Stimulated activated naive CD8-positive, alpha-beta T cell treated with anti-CD3 and anti-CD28 coated beads, Interleukin-15, Interleukin-2, amounts not matched to agents 100 U/mL and 50 U/mL, for 24 hours (primary cell): ENCODE measurements around the gene CACNG8.
"Not testable (repeated sequence)": the region's sequence is repeated elsewhere in the genome, so short reads cannot be mapped to it uniquely, and the experiment has no call there.

Experiments used
- ATAC-seq: fragments of 150-1000 bp; cut with Tn5 transposase; one replicate; pipeline ENCODE4 v1.10.0; 2021
- DNase-seq: peaks from one replicate; pipeline ENCODE4 v3.0.0; 2021

Gene CACNG8

DNA sequence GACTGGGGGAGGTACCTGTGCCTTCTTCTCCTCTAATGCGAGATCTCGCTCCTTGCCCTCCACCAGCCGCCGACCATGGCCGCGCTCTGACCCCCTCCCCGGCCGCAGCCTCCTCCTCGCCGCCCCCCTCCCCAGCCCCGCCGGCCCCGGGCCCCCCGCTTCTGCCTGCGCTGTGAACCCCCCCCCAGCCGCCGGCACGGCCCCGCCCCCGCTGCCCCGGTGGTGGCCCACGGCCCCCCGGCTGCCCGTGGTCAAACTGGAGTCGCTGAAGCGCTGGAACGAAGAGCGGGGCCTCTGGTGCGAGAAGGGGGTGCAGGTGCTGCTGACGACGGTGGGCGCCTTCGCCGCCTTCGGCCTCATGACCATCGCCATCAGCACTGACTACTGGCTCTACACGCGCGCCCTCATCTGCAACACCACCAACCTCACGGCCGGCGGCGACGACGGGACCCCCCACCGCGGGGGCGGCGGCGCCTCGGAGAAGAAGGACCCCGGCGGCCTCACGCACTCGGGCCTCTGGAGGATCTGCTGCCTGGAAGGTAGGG is at the start of gene CACNG8:
CACNG8 (plus strand) TSS at position 51 of the 545 bp plus-strand sequence.
- DNase-seq (no peak), ATAC-seq (no peak)

DNA sequence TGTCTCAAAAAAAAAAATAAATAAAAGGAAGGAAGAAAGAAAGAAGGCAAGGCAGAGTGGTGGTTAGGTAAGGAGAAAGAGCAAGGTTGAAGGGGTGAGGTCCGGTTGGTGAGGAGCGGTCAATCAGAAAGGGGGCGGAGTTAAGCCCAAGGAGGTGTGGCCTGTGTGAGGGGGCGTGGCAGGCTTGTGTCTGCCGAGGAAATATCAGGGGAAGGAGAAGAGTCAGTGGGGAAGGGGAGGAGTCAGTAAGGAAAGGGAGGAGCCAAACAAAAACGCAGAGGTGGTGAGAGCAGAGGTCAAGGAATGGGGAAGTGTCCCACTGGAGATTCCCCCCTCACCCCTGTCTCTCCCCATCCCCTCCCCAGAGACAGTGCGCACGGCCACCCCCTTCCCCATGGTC is 47.7 kb upstream of the CACNG8 start:
- ATAC-seq (no peak), DNase-seq (no peak)

DNA sequence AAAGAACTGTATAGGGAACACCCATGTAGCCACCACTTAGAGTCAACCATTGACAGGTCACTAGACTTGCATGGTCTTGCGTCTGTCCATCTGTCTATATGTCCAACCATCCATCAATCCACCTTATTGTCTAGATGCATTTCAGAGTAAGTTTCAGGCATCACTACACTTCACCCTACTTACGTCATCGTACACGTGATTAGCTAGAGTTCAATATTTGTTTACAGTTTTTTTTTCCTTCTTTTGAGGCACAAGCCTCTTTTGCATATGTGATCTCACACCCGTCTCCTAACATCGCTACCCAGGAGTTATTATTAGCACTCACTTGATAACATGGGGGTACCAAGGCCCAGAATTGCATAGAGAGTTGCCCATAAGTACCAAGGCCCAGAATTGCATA is 46.7 kb upstream of the CACNG8 start:
- ATAC-seq: no peak
- DNase-seq: no peak

DNA sequence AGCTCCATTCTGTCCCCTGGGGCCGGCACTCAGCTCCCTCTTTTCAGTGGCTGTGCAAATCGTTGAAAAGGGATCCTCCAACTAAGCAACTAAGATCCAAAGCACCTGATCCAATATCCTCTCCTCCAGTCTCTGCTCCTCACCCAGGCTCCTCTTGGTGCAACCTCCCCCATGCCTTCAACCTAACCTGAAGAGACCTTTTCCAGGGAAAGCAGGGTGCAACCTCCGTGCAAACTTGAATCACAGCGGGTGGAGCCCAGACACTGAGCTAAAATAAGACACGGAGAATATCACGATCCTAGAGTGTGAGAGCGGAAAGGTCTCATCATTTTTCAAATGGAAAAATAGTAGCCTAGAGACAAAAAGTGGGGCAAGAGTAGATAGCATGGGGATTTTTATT is 45.4 kb upstream of the CACNG8 start:
- ATAC-seq: no peak
- DNase-seq: no peak

DNA sequence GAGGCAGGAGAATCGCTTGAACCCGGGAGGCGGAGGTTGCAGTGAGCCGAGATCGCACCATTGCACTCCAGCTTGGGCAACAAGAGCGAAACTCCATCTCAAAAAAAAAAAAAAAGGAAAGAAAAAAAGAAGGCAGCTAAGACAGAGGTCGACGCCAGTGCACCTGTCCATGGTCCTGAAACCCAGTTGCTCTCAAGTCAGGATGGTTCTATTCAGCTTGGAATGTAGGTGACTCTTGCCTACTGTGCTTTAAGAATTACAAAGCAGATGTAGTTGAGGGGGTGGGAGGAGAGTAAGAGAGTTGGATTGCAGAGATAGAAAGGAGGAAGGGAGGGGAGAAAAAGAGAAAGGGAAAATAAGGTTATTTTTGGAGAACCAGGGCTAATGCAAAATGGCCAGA is 35.0 kb upstream of the CACNG8 start:
- DNase-seq (peak; percentile 39), ATAC-seq (no peak)

DNA sequence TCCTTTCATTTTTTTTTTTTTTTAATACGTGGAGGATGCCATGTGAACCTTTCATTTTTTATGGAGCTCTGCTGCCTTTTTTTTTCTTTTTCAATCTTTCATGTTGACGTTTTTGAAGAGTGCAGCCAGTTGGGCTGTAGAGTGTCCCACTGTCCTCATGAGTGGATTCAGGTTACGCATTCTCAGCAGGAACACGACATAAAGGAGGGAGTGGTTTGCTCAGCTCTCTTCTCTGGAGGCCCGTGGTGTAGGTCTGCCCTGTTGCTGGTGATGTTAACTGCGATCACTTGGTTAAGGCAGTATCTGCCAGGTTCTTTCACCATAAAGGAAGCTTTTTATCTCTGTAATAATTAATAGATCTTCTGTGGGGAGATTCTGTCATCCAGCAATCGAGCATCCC is 26.7 kb upstream of the CACNG8 start:
- ATAC-seq (no peak), DNase-seq (no peak)

DNA sequence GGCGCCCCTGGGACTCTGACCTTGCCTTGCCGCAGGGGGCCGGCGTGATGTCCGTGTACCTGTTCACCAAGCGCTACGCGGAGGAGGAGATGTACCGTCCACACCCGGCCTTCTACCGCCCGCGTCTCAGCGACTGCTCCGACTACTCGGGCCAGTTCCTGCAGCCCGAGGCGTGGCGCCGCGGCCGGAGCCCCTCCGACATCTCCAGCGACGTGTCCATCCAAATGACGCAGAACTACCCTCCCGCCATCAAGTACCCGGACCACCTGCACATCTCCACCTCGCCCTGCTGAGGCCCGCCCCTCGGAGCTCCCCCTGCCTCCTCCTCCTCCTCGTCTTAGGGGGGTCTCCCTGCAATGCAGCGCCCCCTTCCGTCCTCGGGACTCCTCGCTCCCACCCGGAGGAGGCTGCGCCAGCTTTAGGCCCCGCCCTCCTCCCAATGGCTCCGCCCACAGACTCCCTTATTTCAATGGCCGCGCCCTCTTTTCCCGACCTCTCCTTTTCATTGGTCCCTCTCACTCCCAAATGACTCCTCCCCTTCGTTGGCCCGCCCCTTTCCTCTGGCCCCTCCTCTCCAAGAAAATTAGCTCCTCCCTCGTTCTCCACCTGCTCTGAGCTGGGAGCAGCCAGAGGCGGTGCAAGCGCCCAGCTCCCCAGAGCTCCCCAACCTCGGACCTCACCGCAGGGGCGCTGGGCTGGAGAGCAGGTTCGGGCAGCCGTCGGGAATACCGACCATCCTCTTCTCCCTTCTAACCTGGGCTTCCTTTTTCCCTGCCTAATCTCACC is 20.5 kb upstream of the CACNG8 start:
- ATAC-seq: no peak
- peak; percentile 30 for DNase-seq

DNA sequence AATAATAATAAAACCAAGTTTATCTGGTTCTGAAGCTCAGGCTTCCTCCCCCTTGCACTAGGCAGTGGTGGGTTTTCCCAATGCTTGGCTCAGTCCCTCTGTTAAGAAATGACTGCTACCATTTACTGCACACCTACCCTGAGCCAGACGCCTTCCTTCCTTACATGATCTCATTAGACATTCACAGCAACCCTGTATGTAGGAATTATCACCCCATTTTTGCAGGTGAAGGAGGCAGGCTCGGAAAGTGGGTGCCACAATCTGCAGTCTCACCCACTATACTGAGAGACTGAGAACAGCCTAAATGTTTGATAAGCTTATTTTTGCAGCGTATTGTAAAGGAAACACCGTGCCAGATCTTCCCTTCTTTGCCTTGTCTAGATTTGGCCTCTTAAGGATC is 18.3 kb upstream of the CACNG8 start:
- no peak for ATAC-seq

DNA sequence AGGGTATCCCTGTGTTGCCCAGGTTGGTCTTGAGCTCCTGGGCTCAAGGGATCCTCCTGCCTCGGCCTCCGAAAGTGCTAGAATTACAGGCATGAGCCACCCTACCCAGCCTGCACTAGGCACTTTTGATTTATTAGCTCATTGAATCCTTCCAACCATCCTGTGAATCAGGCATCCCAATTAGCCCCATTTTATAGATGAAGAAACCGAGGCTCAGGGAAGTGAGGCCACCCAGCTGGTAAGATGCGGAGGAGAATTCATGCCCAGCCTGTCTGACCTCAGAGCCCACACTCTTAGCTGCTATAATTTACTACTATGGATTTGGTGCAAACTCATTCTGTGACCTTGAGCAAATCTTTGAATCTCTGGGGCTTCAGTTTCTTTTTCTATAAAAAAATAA is 17.8 kb upstream of the CACNG8 start:
- ATAC-seq (no peak), DNase-seq (no peak)

More for the DNA sequence above, 18.3 kb upstream of the CACNG8 start:
- DNase-seq: no peak

DNA sequence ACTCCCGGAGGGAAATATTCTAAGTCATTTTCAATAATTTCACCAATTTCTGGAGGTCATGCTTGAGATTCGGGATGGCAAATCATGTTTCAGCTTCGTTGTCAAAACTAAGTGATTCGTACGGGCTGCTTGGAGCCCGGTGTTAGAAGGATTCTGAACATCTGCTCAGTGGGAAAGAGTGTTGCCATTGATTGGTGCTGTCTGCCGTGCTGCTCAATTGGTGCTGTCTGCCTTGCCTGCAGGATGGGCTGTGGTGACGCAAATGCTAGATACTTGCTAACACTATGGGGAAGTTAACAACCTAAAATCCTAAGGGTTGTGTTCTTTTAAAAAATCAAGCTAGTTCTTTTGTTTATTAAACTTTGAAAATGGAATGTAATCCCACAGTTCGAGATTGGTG is 17.3 kb upstream of the CACNG8 start:
- ATAC-seq (no peak), DNase-seq (no peak)

DNA sequence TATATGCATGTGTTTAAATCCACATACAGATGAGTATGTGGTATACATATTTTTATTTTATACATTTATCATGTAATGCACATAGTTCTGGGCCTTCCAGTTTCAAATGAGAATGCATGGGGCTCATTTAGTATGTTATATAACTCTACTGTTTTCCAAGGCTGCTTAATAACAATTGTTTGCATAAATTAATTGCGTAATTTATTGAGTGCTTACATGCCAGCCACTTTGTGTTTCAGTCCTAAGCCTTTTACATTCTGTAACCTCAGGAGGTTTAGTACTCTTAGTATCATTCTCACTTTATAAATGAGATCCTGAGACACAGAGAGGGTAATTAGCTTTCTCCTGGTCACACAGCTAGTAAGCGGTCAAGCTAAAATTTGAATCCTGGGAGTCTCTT is 16.7 kb upstream of the CACNG8 start:
- DNase-seq (no peak), ATAC-seq (no peak)

DNA sequence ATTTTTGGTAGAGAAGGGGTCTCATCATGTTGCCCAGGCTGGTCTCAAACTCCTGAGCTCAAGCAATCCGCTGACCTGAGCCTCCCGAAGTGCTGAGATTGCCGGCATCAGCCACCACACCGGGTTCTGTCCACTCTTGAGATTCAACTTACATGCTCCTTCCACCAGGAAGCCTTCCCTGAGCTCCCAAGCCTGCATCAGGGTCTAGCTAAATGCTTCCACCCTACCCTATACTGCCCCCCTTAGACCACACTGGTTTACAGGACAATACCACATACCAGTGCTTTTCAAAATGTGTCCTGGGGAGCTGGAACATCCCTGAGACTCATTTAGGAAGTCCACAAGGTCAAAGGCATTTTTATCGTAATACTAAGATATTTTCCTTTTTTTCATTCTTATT is 15.1 kb upstream of the CACNG8 start:
- ATAC-seq (no peak), DNase-seq (no peak)

DNA sequence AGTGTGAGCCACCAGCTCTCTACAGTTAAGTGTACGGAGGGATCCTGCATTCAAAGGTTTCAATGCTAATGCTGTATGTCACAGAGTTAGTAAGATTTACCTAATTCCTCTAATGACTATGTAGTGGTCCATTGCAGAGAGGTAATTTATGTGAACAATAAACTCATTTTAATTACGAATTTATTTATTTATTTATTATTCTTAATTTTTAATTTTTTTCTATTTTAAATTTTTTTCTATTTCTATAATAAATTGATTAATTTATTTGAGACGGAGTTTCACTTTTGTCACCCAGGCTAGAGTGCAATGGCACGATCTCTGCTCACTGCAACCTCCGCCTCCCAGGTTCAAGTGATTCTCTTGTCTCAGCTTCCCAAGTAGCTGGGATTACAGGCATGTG is 14.1 kb upstream of the CACNG8 start:
- ATAC-seq, DNase-seq: not testable (repeated sequence)

DNA sequence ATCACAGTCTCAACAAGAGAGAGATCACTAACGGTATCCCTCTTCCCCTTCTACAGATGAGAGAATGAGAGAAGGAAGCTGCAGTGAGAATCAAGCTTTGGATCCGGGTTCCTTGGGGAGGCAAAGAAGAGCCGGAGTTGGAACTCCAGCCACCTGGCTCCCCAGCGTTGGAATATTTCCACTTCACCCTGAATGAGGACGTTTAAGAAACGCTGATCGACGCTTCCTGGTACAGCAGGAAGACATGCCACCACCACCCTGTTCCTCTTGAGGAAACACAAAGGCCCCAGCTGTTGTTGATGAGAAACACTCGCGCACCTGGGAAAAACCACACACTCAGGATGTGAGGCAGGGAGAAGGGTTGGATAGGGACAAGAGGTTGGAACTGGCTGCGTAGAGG is 11.3 kb upstream of the CACNG8 start:
- DNase-seq (no peak), ATAC-seq (no peak)

DNA sequence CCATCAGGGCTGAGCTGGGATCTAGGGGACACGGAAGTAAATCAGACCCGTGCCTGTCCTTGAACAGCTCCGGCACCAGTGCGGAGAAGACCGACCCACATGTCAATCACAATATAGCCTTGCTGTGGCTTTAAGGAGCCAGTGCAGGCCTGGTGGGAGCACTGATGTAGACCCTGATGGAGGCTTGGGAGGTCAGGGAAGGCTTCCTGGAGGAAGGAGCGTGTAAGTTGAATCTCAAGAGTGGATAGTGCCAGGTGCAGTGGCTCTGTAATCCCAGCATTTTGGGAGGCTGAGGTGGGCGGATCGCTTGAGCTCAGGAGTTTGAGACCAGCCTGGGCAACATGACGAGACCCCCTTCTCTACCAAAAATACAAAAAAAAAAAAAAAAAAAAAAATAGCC is 10.8 kb upstream of the CACNG8 start:
- DNase-seq: no peak
- ATAC-seq: no peak

DNA sequence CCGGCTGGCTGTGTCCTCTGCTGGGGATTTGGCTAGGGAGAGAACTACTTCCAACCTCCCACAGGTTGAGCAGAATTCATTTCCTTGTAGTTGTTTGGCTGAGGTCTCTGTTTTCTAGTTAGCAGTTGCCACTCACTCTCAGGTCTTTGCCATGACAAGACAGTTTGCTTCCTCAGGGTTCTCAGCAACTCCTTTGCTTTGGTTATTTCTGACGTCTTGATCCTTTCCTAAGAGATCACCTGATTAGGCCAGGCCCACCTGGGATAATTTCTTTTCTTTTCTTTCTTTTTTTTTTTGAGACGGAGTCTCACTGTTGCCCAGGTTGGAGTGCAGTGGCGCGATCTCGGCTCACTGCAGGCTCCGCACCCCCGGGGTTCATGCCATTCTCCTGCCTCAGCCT is 9.4 kb upstream of the CACNG8 start:
- DNase-seq (no peak), ATAC-seq (no peak)

DNA sequence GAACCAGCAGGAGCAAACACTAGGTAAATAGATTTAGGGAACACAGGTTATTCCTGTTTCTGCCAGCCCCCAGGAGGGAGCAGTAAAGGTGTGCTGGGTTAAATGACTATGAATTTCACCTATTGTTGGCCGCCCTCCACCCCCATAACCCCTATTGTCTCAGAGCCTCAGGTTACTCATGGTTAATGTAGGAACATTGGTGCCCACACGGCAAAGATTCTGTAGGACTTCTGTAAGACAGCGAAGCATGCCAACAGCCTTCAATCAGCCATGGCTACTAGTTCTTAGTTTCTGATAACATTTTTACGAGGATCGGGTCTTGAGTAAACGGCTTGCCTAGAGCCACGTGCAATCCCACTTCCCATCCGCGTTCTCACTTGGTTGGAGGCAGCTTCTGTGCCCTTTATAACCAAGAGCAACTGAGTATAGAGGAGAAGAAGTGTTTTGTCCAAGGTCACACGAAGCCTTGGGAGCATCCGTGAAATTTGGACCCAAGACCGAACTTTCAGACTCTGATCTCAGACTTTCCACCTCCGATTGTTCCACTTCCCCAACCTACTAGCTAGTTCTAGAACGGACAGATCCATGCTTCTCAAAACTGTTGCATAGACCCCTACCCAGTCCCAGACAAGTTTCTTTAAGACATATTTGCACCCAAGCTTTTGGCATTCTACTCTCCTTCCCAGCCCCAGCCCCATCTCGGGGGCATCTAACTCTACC is 5.1 kb upstream of the CACNG8 start:
- ATAC-seq (no peak), DNase-seq (no peak)

DNA sequence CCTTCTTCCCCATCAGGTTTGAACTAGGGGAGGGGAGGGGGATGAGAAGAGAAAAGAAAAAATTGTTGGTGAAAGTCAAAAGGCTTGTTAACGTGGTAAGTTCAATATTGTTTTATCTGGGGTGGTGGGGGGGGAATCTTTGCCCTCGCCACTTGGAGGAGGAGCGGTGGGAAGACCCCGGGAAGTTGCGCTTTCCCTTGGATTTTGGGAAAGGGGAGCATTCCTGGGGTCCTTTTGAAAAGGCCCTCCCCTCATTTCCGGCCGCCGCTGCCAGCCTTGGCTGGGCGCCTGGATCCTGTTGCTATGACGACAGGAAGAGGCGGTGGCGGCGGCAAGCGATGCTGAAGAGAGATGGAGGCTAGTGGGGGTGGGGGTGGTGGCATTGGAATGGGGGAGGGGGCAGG is 4.6 kb upstream of the CACNG8 start:
- ATAC-seq (no peak), DNase-seq (no peak)

DNA sequence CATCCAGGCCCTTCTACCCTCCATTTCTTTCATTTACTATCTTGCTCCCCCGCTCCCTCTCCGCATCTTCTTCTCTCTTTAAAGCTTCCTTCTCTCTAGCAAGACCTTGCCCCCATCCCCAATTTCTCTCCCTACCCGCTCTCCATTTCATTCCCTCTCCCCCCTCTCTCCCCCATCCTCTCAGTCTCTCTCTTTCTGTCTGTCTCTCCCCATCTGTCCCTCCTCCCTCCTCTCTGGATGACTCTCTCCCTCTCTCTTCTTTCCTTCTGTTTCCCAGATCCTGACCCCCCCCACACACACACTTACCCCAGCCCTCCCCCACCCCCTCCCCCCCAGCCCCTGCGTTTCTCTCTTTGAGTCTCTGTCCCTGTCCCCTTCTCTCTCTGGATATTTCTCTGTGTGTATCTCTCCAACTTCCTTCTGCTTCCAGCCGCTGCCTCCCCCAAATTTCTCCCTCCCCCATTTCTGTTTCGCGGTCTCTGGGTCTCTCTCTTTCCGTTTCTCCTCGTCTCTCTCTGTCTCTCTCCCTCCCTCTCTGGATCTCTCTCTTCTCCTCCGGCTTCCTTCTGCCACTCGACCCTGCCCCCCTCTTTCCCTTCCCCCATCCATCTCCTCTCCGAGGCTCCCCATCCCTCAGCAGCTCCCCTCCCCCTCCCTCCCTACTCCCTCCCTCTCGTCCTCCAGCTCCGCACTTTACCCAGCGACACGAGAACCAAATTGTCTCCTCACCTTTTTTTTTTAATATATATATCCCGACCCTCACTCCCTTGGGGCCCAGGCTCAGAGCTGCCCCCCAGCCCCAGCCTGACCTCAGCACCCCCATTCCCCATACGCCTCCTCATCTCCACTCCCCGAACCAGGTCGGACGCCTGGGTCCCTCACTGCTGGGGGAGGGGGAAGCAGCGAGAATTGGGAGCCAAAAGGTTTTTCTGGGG is 3.6 kb upstream of the CACNG8 start:
- DNase-seq (no peak), ATAC-seq (no peak)

DNA sequence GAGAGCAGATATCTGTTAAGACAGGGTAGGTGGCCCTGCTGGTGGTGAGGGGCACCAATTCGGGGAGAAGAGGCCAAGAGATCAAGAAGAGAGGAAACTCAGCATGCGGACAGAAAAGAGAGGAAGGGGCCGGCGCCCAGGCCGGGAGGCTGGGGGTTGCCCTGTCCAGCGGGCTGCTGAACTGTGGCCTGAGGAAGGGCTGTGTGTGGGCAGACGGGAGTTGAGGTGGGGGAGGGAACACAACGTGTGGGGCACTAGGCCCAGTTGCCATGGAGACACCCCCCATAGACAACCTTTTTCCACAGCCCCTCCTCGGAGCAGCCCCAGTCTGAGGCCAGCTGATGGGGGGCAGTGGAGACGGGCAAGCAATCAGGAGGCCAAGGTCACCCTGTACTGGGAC is 2.5 kb upstream of the CACNG8 start:
- ATAC-seq (no peak), DNase-seq (no peak)

DNA sequence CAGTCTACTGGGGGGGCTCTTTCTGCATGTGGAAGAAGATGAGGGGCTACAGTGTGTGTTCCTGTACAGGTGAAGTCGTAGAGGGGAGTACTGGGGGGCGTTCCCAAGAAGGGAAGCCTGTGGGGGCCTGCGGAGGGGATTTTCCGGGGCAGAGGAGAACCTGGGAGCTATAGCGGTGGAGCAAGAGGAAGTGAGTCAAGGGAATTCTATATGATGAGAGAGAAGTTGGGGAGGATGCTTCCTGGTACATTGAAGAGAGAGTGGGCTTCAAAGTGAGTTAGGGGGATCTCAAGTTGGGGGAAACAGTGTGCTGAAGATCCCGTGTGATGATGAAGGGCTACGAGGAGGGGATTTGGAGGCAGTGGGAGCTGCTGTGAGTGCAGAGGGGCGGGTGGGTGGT is 1.9 kb upstream of the CACNG8 start:
- DNase-seq (no peak), ATAC-seq (no peak)

DNA sequence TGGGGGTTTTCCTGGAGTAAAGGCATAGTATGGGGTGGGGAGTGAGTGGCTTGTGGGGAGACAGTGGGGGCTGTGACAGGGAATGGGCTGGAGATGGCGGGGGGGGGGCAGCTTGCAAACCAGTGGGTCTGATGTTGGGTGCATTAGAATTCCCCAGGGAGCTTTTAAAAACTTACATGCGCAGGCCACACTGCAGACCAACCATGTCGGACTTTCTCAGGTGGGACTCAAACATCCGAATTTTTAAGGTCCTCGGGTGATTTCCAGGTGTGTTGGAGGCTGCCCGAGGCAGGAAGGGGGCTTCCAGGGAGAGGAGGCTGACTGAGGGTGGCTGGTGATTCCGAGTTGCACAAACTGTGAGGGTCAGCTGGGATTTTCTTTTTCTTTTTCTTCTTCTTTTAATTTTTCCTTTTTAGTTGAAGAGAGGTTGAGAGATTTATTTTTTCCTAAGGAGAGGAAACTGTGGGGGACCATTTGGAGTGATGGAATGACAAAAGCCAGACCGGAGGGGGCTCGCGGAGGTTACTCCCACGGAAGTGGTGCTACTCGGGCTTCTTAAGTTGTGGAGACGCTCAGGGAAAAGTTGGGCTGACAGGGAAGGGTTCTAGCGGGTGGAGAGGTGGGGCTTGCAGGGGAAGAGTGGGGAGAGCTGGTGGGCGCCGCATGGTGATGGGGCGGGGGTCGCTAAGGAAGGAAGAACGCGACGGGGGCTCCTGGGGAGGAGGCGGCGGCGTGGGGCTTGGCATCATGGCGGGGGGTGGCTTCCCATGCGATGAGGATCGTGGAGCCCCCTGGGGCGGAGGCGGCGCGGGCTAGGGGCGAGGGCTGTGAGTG is 997 bp upstream of the CACNG8 start:
- ATAC-seq (no peak), DNase-seq (no peak)
